Measurements from ENCODE around the gene YPEL1. TPM values are rescaled to one million over a fixed set of nuclear protein-coding genes. Genes with fewer than 3 reads are reported as not detected.

The YPEL1 gene
- total and polyA plus RNA-seq, 2 of the 8 experiments (the other 6 are each of a cell fraction or from before 2014, with no cell fraction given): 6.0 to 6.7 TPM

DNA sequence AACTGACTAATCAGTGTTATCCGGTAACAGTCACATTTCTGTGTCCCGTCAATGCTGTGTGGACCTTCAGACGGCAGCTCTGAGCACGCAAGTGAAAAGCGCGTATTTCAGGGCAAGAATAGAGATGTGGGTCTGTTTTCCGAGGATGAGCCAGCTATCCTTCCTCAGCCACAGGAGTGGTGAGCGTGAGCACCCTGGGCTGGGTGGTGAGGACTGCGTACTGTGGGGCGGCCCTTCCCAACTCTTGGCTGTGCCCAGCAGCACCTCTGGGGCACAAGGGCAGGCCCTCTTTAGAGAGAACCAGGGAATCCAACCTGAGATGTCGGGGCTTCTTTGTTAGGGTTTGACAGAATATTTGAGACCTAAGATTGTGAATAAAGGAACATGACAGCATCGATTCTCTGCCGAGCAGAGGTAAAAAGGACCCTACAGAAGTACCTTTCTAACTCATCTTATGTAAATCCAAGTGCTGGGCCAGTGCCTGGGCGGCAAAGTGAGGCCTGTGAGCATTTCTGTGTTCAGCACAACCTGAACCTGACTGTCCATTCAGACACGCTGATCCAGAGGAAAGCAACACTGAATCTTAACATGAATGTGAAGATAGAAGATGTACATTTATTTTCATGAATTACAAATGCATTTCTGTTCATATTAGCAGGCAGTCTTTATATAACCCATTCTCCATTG is 26.5 kb upstream of the YPEL1 start:
- no peak overlapping the region for H3K27ac ChIP-seq (ENCODE audit: low read depth, low read length)
- WGBS, 2 experiments (ENCODE audit: extremely low coverage in 1 of 2, insufficient coverage in 1 of 2, insufficient read length in 1 of 2, insufficient replicate concordance in 2 of 2, low coverage in 1 of 2, low lambda C conversion rate in 2 of 2, missing lambda C conversion rate in 1 of 2): 95% methylated on average over 15 of the region's 15 CpGs; no CpG with 5 or more reads in 1 of the 2 experiments
- no peak overlapping the region for H3K14ac ChIP-seq (ENCODE audit: insufficient read length)
- no peak overlapping the region for H2BK20ac ChIP-seq (ENCODE audit: low read length)
- no peaks in the 10 kb centered on the region for H3K23me2 ChIP-seq (ENCODE audit: low read depth, low read length)
- H2AFZ ChIP-seq (ENCODE audit: low read length): no peak overlapping the region
- no peak overlapping the region for H2BK12ac ChIP-seq (ENCODE audit: low read depth, low read length)
- H3K4me3 ChIP-seq (ENCODE audit: extremely low read depth in 1 of 4, insufficient read depth in 2 of 4, low read depth in 3 of 4, low read length in 4 of 4): no peak overlapping the region
- H2BK120ac ChIP-seq (replicated peaks; ENCODE audit: low read depth, low read length): no peak overlapping the region
- no peak overlapping the region for H2AK5ac ChIP-seq (ENCODE audit: low read depth, low read length)
- no peak overlapping the region for H3K18ac ChIP-seq (ENCODE audit: extremely low read depth, low read length)
- H3K36me3 ChIP-seq (ENCODE audit: control insufficient read depth in 2 of 4, insufficient read depth in 4 of 4, low read length in 3 of 4): peaks cover 23 to 60% (median 41%) of the 10 kb centered on the region in 4 experiments
- ChIA-PET POLR2A (ENCODE audit: partially characterized antibody) (no interaction called here), CTCF (ENCODE audit: partially characterized antibody) (interaction anchor here (0.9 to 2.8 kb wide), 5 partner anchors 9 to 185 kb away, joined by 4 to 11 read pairs (median 4); no protein-coding TSS in a partner anchor)
- no peak overlapping the region for H3K23ac ChIP-seq (ENCODE audit: insufficient read length)
- H3K4me2 ChIP-seq (ENCODE audit: insufficient read depth in 1 of 2, low read depth in 2 of 2, low read length in 2 of 2): no peak overlapping the region
- H3K9me3 ChIP-seq (ENCODE audit: insufficient read depth in 2 of 2, low read depth in 1 of 2, low read length in 1 of 2): no peaks in the 10 kb centered on the region
- no peak overlapping the region for H3K56ac ChIP-seq (replicated peaks; ENCODE audit: insufficient read length, low read depth, low read length)
- no peak overlapping the region for H4K91ac ChIP-seq (replicated peaks; ENCODE audit: insufficient read length, low read length)
- H3K4ac ChIP-seq (replicated peaks; ENCODE audit: insufficient read length, low read depth, low read length): no peak overlapping the region
- peaks cover 4 to 7% of the 10 kb centered on the region in 2 experiments for H4K20me1 ChIP-seq (replicated peaks in 1 of 2; ENCODE audit: control insufficient read depth in 1 of 2, insufficient read depth in 2 of 2, low read length in 2 of 2)
- H3K9ac ChIP-seq (replicated peaks in 1 of 4; ENCODE audit: extremely low read depth in 1 of 4, low read depth in 3 of 4, low read length in 3 of 4): no peak overlapping the region
- FAIRE-seq: no peak
- no peak for DNase-seq (ENCODE audit: low read depth in 1 of 2, low spot score in 2 of 2)
- H3K79me1 ChIP-seq (ENCODE audit: low read depth, low read length): no peaks in the 10 kb centered on the region; the same call in 1 of the 2 replicates
- no peaks in the 10 kb centered on the region for H3K27me3 ChIP-seq (replicated peaks in 1 of 4; ENCODE audit: control insufficient read depth in 3 of 4, extremely low read depth in 1 of 4, insufficient read depth in 3 of 4, low read length in 3 of 4)
- no peak overlapping the region for H4K5ac ChIP-seq (ENCODE audit: insufficient read length, low read depth, low read length)
- no peak overlapping the region for H2BK5ac ChIP-seq (ENCODE audit: low read depth, low read length)
- no peak overlapping the region for H2BK15ac ChIP-seq (ENCODE audit: low read length)
- H3K4me1 ChIP-seq (replicated peaks in 1 of 4; ENCODE audit: control insufficient read depth in 3 of 4, insufficient read depth in 4 of 4, low read length in 3 of 4): no peaks in the 10 kb centered on the region
- H3K79me2 ChIP-seq (ENCODE audit: control insufficient read depth in 1 of 2, insufficient read depth in 2 of 2, low read length in 2 of 2): no peaks in the 10 kb centered on the region
- H4K8ac ChIP-seq (ENCODE audit: extremely low read depth, insufficient read depth, low read length): no peak overlapping the region
- TF ChIP-seq TBP (IDR thresholded peaks at IDR 0.05; ENCODE audit: low read depth, low read length) (no peak), POLR2AphosphoS5 (IDR thresholded peaks at IDR 0.05; ENCODE audit: low read depth, low read length) (no peak), SP1 (IDR thresholded peaks at IDR 0.05; ENCODE audit: low read depth, low read length) (no peak), CHD1 (IDR thresholded peaks at IDR 0.05; ENCODE audit: low read depth, low read length) (no peak), TCF12 (IDR thresholded peaks at IDR 0.05; ENCODE audit: low read depth, low read length) (no peak), CREB1 (IDR thresholded peaks at IDR 0.05) (no peak), NANOG (IDR thresholded peaks at IDR 0.05; ENCODE audit: insufficient read depth, low read depth, low read length, poor library complexity, severe bottlenecking) (no peak)
- TF ChIP-seq, protein P1, sequence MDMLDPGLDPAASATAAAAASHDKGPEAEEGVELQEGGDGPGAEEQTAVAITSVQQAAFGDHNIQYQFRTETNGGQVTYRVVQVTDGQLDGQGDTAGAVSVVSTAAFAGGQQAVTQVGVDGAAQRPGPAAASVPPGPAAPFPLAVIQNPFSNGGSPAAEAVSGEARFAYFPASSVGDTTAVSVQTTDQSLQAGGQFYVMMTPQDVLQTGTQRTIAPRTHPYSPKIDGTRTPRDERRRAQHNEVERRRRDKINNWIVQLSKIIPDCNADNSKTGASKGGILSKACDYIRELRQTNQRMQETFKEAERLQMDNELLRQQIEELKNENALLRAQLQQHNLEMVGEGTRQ (IDR thresholded peaks at IDR 0.05; ENCODE audit: low read length): no peak

Measured in H1 (cell line).